GM23338 (cell line): ENCODE data around the gene SLC26A11. TPM values are rescaled to one million over a fixed set of nuclear protein-coding genes. Genes with fewer than 3 reads are reported as not detected.

Experiments used
- ATAC-seq: fragments of 200-7000 bp; cut with Tn5 transposase; 3 replicates; pipeline ENCODE4 v1.9.1; 2020
- DNase-seq: peaks from one replicate; pipeline ENCODE4 v3.0.0-alpha.2; 2015; ENCODE audit warnings: low spot score
- H2AFZ ChIP-seq: fragments of 200-600 bp; sonication (generic); 2 replicates; pipeline ENCODE4 v1.8.0; 2016; ENCODE audit warnings: antibody characterized with exemption, mild to moderate bottlenecking, moderate library complexity
- H3F3A ChIP-seq: fragments of 200-600 bp; sonication (generic); replicated peaks from 2 replicates; pipeline ENCODE4 v1.8.0; 2017; ENCODE audit warnings: antibody characterized with exemption, mixed run types, low read depth
- H3K27ac ChIP-seq: fragments of 200-600 bp; sonication (generic); 2 replicates; pipeline ENCODE4 v1.6.1; 2016; ENCODE audit warnings: low read depth
- H3K27me3 ChIP-seq: fragments of 200-600 bp; sonication (generic); 2 replicates; pipeline ENCODE4 v1.8.0; 2016; ENCODE audit warnings: mild to moderate bottlenecking, mixed run types, moderate library complexity; ENCODE audit not compliant: insufficient read depth
- H3K36me3 ChIP-seq: fragments of 200-600 bp; sonication (generic); 2 replicates; pipeline ENCODE4 v1.8.0; 2016; ENCODE audit warnings: mild to moderate bottlenecking; ENCODE audit not compliant: insufficient read depth
- H3K4me1 ChIP-seq: fragments of 200-600 bp; sonication (generic); 2 replicates; pipeline ENCODE4 v1.8.0; 2016; ENCODE audit warnings: mild to moderate bottlenecking, moderate library complexity; ENCODE audit not compliant: insufficient read depth
- H3K4me2 ChIP-seq: fragments of 200-600 bp; sonication (generic); 2 replicates; pipeline ENCODE4 v1.7.1; 2017; ENCODE audit warnings: mixed run types
- H3K4me3 ChIP-seq: fragments of 200-600 bp; sonication (generic); 2 replicates; pipeline ENCODE4 v1.6.1; 2016; ENCODE audit warnings: mixed run types
- H3K79me2 ChIP-seq: fragments of 200-600 bp; sonication (generic); replicated peaks from 2 replicates; pipeline ENCODE4 v1.8.0; 2017; ENCODE audit warnings: mild to moderate bottlenecking; ENCODE audit not compliant: insufficient read depth
- H3K9me2 ChIP-seq: fragments of 200-600 bp; sonication (generic); 2 replicates; pipeline ENCODE4 v1.8.0; 2017; ENCODE audit not compliant: insufficient read depth
- H4K20me1 ChIP-seq: fragments of 200-600 bp; sonication (generic); replicated peaks from 2 replicates; pipeline ENCODE4 v1.8.0; 2017; ENCODE audit warnings: mild to moderate bottlenecking; ENCODE audit not compliant: insufficient read depth
- H3K27ac Mint-ChIP-seq: 2 replicates; pipeline ENCODE4 v1.8.0; 2020; ENCODE audit warnings: inconsistent platforms, mild to moderate bottlenecking, moderate library complexity, mixed read lengths
- H3K27me3 Mint-ChIP-seq: 3 replicates; pipeline ENCODE4 v1.8.0; 2022; ENCODE audit warnings: low read depth, mild to moderate bottlenecking, moderate library complexity, mixed read lengths, inconsistent platforms; ENCODE audit not compliant: insufficient read depth, poor library complexity
- H3K36me3 Mint-ChIP-seq: 3 replicates; pipeline ENCODE4 v1.8.0; 2021; ENCODE audit warnings: low read depth, mild to moderate bottlenecking, inconsistent platforms, moderate library complexity, mixed read lengths
- H3K4me1 Mint-ChIP-seq: 3 replicates; pipeline ENCODE4 v1.8.0; 2020; ENCODE audit warnings: mild to moderate bottlenecking, inconsistent platforms, mixed read lengths
- H3K4me3 Mint-ChIP-seq: 3 replicates; pipeline ENCODE4 v1.8.0; 2021; ENCODE audit warnings: moderate library complexity, mild to moderate bottlenecking, inconsistent platforms, mixed read lengths
- H3K9me3 Mint-ChIP-seq: 3 replicates; pipeline ENCODE4 v1.8.0; 2020; ENCODE audit warnings: moderate library complexity, mild to moderate bottlenecking, inconsistent platforms, mixed read lengths
- EZH2 ChIP-seq: fragments of 200-600 bp; sonication (generic); IDR thresholded peaks from one replicate; pipeline ENCODE4 v1.8.0; 2017; ENCODE audit warnings: antibody characterized with exemption, mild to moderate bottlenecking, low read depth; ENCODE audit not compliant: unreplicated experiment
- EZH2phosphoT487 ChIP-seq: fragments of 200-600 bp; sonication (generic); IDR thresholded peaks from one replicate; pipeline ENCODE4 v1.8.1; 2018; ENCODE audit warnings: antibody characterized with exemption; ENCODE audit not compliant: unreplicated experiment
- JUNB ChIP-seq: IDR thresholded peaks from one replicate; pipeline ENCODE4 v1.6.1; 2016; ENCODE audit warnings: antibody characterized with exemption; ENCODE audit not compliant: unreplicated experiment
- NANOG ChIP-seq: IDR thresholded peaks from 2 replicates; pipeline ENCODE4 v1.6.1; 2016; ENCODE audit warnings: antibody characterized with exemption, borderline replicate concordance
- POLR2AphosphoS5 ChIP-seq: IDR thresholded peaks from 2 replicates; pipeline ENCODE4 v1.6.1; 2016; ENCODE audit warnings: antibody characterized with exemption, low read depth
- STAT1 ChIP-seq: IDR thresholded peaks from one replicate; pipeline ENCODE4 v1.6.1; 2016; ENCODE audit warnings: antibody characterized with exemption; ENCODE audit not compliant: unreplicated experiment
- ZNF114 ChIP-seq: fragments of 250-450 bp; sonication (Bioruptor Pico); IDR thresholded peaks from 2 replicates; pipeline ENCODE4 v1.5.0; 2020; ENCODE audit warnings: mild to moderate bottlenecking, moderate library complexity
- ZNF331 ChIP-seq: fragments of 250-450 bp; sonication (Bioruptor Pico); IDR thresholded peaks from 2 replicates; pipeline ENCODE4 v1.5.0; 2020; ENCODE audit warnings: low read depth, mild to moderate bottlenecking, moderate library complexity
- polyA plus RNA-seq: library from polyadenylated mRNA; unstranded; fragments of >200 nt; fragmentation: Nextera tagmentation; extraction: Ambion mirVana; gene quantifications from 2 replicates; pipeline ENCODE4 v1.2.1, GENCODE V29; 2016
- total RNA-seq: library from RNA; depleted of rRNA; stranded (reverse); fragments of >200 nt; shearing (Covaris generic); gene quantifications from 2 replicates; pipeline ENCODE4 v1.2.3, GENCODE V29; 2014
- TF ChIP-seq, protein P1 (sequence below): IDR thresholded peaks from 2 replicates; pipeline ENCODE4 v1.6.1; 2016; ENCODE audit warnings: antibody characterized with exemption
- TF ChIP-seq, protein P2 (sequence below): IDR thresholded peaks from one replicate; pipeline ENCODE4 v1.6.1; 2018; ENCODE audit warnings: antibody characterized with exemption; ENCODE audit not compliant: unreplicated experiment
- TF ChIP-seq, protein P3 (sequence below), 2 experiments: fragments of 200-600 bp in 1 of 2; sonication (generic) in 1 of 2; conservative IDR thresholded peaks; 2 replicates each; pipeline versions ENCODE4 v1.5.1 to v1.6.1; 2016 to 2017; ENCODE audit warnings: antibody characterized with exemption in 2 of 2, low read depth in 2 of 2, mild to moderate bottlenecking in 2 of 2, moderate library complexity in 1 of 2

Gene SLC26A11
- total and polyA plus RNA-seq, 2 experiments from 2014 or later = 10.9 to 23.0 TPM

DNA sequence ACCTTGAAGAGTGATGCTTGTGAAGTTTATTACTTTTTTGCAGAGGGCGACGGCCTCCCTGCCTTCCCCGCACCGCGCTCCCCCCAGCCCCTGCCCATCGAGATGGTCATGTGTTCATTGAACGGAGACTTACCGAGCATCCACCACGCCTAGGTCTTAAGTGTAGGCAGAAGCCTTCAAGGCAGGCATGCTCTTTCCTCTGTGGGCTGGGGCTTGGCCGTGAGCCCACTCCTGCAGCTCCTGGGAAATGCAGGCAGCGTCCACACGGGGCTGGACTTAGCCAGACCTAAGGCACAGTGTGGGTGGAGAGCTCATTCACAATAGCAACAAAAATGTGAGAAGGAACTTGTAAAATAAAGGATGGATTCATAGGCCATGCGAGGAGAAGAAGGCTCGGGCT is 59.7 kb downstream of the SLC26A11 start:
- Histone ChIP-seq H3K27me3 (no peaks in the 10 kb centered on the region), H3K9me2 (no peaks in the 10 kb centered on the region), H3F3A (no peaks in the 10 kb centered on the region; the same call in 1 of the 2 replicates), H3K4me3 (no peak overlapping the region), H3K36me3 (no peaks in the 10 kb centered on the region), H3K27ac (no peak overlapping the region), H3K4me2 (no peak overlapping the region), H2AFZ (no peak overlapping the region), H3K79me2 (no peaks in the 10 kb centered on the region), H3K4me1 (no peaks in the 10 kb centered on the region), H4K20me1 (peaks cover 18% of the 10 kb centered on the region; the same call in 1 of the 2 replicates)
- H3K36me3 Mint-ChIP-seq = peaks cover 20% of the 10 kb centered on the region
- ATAC-seq (no peak), DNase-seq (no peak)
- H3K4me3 Mint-ChIP-seq = no peak overlapping the region
- peaks cover 21% of the 10 kb centered on the region for H3K4me1 Mint-ChIP-seq
- TF ChIP-seq JUNB (no peak), STAT1 (no peak), ZNF331 (CRISPR knock-in tag) (no peak)
- TF ChIP-seq, protein P1, sequence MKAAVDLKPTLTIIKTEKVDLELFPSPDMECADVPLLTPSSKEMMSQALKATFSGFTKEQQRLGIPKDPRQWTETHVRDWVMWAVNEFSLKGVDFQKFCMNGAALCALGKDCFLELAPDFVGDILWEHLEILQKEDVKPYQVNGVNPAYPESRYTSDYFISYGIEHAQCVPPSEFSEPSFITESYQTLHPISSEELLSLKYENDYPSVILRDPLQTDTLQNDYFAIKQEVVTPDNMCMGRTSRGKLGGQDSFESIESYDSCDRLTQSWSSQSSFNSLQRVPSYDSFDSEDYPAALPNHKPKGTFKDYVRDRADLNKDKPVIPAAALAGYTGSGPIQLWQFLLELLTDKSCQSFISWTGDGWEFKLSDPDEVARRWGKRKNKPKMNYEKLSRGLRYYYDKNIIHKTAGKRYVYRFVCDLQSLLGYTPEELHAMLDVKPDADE = no peak
- no peak overlapping the region for H3K27ac Mint-ChIP-seq
- peaks cover 9% of the 10 kb centered on the region for H3K27me3 Mint-ChIP-seq
- no peaks in the 10 kb centered on the region; the same call in 2 of the 3 replicates for H3K9me3 Mint-ChIP-seq

DNA sequence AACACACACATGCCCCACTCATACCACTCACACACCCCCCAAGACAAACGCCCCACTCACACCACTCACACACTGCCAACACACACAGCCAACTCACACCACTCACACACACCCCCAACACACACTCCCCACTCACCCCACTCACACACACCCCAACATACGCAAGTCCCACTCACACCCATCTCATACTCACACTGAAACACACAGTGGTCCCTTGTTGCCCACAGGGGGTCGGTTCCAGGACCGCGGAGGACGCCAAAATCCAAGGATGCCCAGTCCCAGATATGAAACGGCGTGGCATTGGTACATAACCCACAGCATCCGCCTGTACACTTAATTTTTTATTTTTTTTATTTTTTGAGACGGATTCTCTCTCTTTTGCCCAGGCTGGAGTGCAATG is 61.3 kb downstream of the SLC26A11 start:
- H3F3A ChIP-seq = no peaks in the 10 kb centered on the region
- ATAC-seq = no peak
- no peaks in the 10 kb centered on the region for H3K9me2 ChIP-seq
- H3K27ac ChIP-seq = no peak overlapping the region
- no peaks in the 10 kb centered on the region for H3K27me3 ChIP-seq
- no peaks in the 10 kb centered on the region for H3K79me2 ChIP-seq
- no peaks in the 10 kb centered on the region for H3K4me1 ChIP-seq
- peaks cover 18% of the 10 kb centered on the region; the same call in 1 of the 2 replicates for H4K20me1 ChIP-seq
- H3K4me3 ChIP-seq = no peak overlapping the region
- DNase-seq = no peak
- H3K9me3 Mint-ChIP-seq = no peaks in the 10 kb centered on the region; the same call in 2 of the 3 replicates
- H2AFZ ChIP-seq = no peak overlapping the region
- H3K4me3 Mint-ChIP-seq = no peak overlapping the region
- H3K4me2 ChIP-seq = no peak overlapping the region
- H3K27me3 Mint-ChIP-seq = peaks cover 8% of the 10 kb centered on the region
- H3K27ac Mint-ChIP-seq = no peak overlapping the region
- peaks cover 19% of the 10 kb centered on the region for H3K4me1 Mint-ChIP-seq
- H3K36me3 ChIP-seq = no peaks in the 10 kb centered on the region
- H3K36me3 Mint-ChIP-seq = peaks cover 17% of the 10 kb centered on the region
- TF ChIP-seq NANOG (no peak), POLR2AphosphoS5 (no peak), JUNB (no peak), ZNF114 (CRISPR knock-in tag) (no peak), EZH2phosphoT487 (no peak), STAT1 (no peak), EZH2 (no peak), ZNF331 (CRISPR knock-in tag) (no peak)
- TF ChIP-seq, protein P2, sequence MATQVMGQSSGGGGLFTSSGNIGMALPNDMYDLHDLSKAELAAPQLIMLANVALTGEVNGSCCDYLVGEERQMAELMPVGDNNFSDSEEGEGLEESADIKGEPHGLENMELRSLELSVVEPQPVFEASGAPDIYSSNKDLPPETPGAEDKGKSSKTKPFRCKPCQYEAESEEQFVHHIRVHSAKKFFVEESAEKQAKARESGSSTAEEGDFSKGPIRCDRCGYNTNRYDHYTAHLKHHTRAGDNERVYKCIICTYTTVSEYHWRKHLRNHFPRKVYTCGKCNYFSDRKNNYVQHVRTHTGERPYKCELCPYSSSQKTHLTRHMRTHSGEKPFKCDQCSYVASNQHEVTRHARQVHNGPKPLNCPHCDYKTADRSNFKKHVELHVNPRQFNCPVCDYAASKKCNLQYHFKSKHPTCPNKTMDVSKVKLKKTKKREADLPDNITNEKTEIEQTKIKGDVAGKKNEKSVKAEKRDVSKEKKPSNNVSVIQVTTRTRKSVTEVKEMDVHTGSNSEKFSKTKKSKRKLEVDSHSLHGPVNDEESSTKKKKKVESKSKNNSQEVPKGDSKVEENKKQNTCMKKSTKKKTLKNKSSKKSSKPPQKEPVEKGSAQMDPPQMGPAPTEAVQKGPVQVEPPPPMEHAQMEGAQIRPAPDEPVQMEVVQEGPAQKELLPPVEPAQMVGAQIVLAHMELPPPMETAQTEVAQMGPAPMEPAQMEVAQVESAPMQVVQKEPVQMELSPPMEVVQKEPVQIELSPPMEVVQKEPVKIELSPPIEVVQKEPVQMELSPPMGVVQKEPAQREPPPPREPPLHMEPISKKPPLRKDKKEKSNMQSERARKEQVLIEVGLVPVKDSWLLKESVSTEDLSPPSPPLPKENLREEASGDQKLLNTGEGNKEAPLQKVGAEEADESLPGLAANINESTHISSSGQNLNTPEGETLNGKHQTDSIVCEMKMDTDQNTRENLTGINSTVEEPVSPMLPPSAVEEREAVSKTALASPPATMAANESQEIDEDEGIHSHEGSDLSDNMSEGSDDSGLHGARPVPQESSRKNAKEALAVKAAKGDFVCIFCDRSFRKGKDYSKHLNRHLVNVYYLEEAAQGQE = no peak
- TF ChIP-seq, protein P3, sequence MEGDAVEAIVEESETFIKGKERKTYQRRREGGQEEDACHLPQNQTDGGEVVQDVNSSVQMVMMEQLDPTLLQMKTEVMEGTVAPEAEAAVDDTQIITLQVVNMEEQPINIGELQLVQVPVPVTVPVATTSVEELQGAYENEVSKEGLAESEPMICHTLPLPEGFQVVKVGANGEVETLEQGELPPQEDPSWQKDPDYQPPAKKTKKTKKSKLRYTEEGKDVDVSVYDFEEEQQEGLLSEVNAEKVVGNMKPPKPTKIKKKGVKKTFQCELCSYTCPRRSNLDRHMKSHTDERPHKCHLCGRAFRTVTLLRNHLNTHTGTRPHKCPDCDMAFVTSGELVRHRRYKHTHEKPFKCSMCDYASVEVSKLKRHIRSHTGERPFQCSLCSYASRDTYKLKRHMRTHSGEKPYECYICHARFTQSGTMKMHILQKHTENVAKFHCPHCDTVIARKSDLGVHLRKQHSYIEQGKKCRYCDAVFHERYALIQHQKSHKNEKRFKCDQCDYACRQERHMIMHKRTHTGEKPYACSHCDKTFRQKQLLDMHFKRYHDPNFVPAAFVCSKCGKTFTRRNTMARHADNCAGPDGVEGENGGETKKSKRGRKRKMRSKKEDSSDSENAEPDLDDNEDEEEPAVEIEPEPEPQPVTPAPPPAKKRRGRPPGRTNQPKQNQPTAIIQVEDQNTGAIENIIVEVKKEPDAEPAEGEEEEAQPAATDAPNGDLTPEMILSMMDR (conservative IDR thresholded peaks at IDR 0.05; ENCODE audit: low read depth in 2 of 2) = no peak
- TF ChIP-seq, protein P1 = no peak
